ENCODE data around the gene KCNA2. TPM values are rescaled to one million over a fixed set of nuclear protein-coding genes. Genes with fewer than 3 reads are reported as not detected.

The KCNA2 gene
- 0.52 TPM for polyA plus RNA-seq (ENCODE audit: insufficient read length)

DNA sequence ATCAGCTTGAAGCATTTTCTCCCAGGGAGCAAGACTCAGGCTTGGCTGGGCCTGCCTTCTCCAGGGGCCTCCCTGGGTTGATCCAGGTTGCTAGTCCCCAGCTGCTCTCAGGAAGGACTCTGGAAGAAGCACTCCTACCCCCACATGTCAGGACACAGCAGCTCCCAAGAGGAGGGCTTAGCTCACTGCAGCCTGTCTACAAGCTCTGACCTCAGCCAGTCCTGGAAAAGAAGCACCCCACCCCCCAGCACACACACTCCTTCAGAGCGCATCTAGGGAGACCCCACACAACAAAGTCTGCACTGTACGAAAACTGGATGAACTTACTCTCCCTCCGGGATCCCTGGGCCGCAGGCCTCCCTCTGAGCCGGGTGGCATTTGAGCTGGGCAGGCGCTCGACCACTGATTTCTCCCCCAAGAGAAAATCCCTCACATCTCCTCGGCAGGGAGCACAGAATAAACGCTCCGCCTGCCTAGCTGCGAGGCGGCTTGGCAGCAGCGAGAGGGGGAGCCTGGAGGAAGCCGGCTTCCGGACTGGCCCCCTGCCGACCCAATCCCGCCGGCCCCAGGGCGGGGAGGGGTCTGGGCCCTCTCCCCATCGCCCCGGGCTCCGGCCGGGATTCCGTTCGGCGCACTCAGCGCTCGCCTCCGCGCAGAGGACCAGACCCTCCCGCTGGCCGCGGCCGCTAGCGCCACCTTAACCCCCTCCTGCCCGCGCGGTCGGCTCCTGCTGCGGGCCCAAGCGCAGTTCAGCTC, at the start of gene KCNA2:
Gene KCNA2, minus strand, starts transcription at position 458 of the 756 bp plus-strand sequence. CDS start 1,576 bp downstream, outside the sequence.
- DNase-seq: peak; percentile 49

DNA sequence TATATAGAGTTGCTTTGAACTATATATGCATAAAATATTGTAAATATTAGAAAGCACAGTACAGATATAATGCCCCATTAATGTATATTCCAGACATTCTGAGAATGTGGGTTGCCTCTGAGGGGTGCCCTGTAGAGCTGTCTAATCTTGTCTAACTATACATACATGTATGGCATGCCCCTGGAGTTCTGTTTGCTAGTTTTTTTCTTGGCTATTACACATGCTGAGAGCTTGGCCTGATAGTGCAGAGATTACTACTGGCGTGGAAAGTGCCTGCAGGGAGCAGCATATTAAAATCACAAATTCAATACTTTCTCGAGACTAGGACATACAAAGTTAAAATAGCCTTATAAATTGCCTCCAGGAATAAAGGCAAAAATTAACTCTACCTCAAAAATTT, 44.5 kb upstream of the KCNA2 start:
- DNase-seq: no peak

DNA sequence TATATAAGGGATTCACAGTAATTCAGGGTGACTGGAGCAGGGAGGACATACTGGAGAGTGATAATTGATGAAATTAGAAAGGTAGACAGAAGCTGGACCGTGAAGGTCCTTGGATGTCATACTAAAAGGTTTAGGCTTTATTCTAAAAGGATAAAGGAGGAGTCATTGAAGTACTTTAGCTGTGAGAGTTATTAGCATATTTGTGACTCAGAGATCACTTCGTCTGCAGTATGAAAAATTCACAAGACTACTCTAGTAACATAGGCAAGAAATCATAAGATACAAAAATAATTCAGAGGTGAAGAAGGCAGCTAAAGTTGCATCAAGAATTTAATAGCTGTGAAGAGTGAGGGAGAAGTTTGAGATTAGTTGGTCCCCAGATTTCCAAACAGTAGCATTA, 42.3 kb upstream of the KCNA2 start:
- DNase-seq: no peak

DNA sequence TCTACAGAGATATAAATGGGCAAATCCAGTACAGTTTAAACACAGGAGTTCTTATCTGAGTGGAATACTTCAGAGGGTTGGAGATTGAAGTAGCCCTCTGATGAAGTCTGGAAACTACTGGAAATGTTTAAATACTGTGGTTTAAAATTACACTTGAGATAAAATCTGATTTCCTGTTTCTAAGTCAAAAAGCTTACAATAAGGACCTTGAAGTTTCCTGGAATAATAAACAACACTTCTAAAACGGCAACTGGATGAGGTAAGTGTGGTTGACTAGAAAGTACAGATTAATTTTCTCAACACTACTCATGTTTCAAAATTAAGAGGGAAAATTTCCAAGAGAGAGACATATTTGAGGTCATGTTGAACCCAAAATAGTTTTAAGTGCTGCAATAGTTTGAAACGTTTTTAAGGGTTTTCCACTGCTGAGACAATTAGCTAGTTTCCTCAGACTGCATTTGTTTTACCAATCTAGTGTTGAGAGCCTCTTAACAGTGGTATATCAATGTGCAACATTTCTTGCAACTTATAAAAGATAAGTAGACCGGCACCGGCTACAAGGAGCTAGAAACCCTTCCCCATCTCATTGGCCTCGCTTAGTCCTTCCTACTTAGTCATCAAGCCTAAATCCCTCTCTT, 41.2 kb upstream of the KCNA2 start:
- no peak for DNase-seq

DNA sequence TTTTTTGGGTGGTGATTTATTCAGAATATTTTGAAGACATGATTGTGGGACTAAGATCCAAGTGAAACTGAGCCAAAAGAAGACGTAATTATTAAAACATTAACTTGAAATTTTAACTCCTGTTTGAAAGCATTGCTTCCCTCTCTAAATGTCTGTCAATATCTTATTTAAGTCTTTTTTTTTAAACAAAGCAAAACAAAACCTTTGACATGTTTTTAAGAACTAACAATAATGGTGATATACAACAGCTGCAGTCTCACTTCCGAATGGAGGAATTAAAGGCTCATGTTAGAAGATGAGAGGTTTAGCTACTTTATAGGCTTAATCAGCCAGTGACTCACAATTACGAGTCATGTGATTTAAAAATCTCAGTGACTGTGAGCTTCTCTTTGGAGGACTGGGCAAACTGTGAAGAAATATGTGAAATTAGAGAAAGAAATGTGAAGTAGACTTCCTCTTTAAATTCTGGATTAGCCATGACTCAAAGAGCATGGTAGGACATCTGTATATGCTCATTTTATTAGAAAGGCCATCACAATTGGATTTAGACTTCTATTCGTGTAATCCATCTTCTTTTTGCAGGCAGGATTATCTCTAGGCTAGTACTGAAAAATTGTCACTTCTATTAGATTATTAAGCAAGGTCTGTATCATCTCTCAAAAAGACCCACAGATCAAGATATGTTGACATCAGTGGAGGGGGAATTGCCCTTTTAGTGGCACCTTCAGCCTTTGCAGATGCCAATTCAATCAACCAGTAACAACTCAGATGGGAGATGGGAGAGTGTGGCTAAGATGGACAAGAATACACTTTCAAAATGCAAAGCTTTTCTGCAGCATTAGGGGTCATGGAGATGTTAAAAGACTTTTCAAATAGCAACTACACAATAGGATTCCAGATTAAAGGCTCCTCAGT, 39.9 kb upstream of the KCNA2 start:
- no peak for DNase-seq

DNA sequence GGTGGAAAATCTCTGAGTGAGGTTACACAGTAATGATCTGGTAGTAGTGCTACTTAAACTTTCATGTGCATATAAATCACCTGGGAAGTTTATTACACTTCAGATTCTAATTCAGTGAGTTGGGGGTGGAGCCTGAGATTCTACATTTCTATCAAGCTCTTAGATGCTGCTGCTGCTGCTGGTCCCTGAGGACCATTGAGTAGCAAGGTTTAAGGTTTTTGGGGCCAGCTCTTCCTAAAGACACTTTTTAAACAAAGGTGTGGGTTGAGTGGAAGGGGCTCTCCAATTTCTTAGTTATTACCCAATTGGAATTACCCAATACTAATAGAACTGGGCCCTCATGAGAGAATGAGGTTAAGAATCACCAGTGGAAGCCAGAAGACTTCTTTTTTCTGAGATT, 39.1 kb upstream of the KCNA2 start:
- DNase-seq: no peak

DNA sequence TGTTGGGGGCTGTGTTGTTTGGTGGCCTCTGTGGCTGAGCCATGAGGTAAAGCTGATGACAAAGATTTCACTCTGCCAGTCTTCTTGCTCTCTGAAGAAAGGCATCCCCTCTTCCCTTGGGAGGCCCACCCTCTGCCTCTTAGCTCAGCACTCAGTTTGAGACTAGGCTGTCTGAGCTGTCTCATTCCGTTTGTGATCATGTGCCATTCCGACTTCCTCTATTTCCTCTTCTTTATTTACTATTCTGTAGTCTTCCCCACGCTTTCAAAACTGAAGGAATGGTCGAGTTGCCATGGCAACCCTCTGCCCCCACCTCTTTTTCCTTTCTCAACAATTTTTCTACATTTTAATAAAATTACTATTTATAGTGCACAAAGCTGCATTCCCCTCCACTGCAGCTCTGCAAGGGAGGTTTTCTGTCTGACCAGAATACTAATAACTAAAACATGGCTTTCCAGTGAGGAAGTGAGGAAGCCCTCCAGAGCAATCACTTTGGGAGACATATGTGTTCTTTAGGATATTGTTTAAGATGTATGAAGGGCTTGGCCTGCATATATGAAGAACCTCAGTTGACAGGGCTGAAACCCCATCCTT, 37.8 kb upstream of the KCNA2 start:
- no peak for DNase-seq

DNA sequence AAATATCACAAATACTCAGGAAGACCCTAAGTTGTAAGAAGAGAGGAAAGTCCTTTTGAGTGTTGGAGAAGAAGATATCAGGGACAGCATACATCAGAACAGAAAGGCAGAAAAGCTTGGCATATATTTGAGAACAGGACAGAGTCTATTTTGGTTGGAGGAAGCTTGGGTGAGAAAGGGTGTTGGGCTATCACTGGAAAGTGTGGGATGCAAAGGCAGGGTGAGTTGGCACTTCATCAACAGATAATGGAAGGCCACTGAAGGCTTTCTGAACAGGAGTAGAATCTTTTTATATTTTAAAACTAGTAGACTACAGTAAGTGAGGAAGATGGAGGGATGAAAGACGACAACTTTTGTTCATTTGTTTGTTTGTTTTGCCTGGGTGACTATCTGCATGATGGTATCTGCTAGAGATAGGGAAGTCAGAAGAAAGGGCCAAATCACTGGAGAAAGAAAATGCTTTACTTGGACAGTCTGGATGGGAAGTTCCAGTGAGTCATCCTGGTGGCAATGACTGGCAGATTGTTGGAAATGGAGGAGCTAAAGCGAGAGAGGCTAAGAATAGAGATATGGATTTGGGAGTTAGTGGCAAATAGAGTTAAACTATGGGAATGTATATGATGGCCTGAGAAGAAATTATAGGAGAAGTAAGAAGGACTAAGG, 33.7 kb upstream of the KCNA2 start:
- no peak for DNase-seq

DNA sequence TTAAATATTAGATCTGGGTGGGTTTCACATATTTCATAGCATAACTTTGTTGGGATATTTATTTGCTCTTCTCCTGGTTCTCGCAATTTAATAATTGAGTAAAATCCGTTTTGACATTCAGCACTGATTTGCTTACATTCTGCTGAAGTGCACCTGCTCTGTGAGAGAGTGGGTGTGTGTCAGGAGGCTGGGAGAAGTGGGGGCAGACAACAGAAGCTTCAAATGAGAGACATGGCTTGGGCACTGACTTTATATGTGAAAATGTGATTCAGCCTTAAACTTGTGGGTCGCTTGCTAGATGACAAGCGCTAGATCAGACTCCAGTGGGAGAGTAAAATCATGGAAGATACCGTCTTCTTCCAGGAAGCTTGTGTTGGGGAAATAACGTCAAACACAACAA, 32.4 kb upstream of the KCNA2 start:
- no peak for DNase-seq

DNA sequence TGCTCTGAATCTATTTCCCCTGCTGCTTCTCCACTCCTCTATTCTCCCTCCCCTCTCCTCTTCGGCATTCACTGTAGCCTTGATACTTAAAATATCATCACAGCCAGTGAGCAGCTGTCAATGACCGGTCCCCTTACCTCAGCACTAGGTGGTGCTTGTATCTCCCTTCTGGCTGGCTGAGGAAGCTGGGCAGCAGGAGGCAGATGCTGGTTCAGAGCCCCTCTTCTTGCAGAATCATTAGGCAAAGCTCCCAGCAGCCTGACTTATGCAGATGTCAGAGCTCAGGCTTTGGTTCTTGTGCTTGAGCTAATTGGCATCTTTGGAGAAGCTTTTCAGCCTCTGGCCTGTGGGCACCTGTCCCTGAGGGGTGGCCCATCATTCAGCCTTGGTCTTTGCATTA, 31.9 kb upstream of the KCNA2 start:
- DNase-seq: no peak

DNA sequence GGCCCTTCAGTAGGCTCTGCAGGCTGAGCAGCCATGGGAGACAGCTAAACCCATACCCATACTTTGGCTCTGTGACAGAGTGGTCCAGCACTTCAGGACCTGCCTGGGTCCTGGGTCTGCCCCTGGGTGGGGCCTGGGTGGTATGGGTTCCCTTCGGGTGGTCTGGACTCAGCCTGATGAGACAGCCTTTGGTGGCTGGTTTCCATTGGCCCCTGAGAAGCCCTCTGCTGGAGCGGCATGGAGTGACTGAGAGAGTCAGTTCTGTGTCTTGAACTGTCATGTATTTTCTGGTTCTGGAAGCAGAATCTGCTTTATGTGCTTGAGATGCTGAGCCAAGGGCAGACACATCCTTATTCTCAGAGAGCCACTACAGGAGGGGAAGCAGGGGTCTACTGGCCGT, 31.3 kb upstream of the KCNA2 start:
- DNase-seq: no peak

DNA sequence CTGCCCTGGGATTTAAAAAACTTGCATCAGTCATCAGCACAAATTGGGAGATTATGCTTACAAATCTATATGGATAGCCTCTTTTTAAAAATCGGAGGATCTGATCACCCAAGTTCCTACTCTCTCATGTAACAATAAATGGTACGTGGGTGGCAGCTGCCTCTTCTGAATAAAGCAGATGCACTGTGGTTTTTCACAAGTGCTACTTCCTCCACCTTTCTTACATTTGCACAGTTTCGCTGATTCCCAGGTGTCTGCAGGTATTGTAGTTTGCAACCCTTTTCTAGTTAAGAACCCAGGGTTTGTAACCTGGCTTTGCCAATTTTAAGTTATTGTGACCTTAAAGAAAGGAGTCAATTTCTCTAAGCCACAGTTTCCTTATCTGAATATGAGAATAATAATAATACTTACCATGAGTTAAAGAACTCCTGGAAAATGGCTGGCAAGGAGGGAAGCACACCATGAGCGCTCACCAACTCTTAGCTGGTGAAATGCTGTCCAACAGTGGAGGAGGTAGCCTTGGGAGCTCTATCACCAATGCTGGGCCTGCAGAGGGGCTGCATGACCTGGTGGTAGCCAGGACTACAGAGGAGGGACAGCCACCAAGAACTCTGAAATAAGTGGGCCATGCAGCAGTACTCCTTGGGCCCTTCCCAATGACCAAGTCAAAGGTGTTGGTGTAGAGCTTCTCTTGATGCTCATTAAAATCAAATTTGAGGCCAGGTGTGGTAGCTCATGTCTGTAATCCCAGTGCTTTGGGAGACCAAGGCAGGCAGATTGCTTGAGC, 30.2 kb upstream of the KCNA2 start:
- no peak for DNase-seq

DNA sequence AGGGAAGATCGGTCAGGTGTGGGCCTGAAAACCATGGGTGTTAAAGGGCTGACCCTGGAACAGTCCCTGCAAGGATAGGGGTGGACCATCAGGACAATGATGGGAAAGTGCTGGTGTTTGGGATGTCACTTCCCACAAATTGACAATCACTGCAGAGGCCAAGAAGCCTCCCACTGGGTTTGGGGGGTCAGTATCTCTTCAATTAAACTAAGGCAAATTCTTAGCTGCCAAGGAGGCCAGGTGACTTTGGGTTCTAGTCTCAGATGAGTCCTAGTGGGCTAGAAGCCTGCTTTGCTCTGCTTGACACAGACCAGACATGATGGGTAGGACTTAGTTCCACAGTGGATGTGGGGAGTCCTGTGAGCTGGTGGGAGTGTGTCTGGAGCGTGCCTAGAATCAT, 29.3 kb upstream of the KCNA2 start:
- no peak for DNase-seq

DNA sequence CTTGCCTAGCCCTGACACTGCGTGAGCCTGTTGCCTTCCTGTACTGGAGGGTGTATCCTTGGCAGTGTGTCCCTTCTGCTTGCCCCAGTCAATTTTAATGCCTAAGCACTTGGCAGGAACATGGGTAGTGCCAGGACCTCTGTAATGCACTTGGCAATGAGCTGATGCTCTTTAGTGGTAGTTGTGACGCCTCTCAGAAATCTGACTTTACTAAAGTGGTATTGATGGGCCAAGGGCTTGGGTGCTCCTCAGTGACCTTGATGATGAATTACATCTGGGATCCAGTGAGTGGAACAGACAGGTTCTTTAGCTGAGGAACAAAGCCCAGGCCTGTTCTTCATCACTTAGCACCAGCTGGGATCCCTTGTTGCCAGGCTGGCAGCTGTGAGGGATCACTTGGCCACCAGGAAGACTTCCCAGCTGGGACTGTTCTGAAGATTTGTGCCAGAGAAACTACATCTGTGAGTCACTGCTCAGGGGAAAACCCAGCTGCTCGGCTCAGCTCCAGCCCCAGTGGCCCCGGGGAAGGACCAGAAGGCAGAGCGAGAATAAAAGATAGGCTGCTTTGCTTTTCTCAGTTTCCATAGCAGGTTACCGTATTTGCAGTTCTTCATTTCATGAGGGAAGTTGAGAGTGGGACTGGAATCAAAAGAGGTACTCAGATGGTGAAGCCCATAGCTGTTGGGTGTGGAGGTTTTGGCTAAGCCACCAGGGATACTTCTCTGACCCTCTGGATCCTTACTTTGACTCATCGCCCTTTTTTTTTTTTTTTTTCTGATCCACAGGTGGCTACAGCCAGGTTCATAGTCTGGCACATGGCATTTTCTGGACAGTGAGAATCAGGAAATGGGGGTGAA, 28.5 kb upstream of the KCNA2 start:
- DNase-seq: peak; percentile 62

DNA sequence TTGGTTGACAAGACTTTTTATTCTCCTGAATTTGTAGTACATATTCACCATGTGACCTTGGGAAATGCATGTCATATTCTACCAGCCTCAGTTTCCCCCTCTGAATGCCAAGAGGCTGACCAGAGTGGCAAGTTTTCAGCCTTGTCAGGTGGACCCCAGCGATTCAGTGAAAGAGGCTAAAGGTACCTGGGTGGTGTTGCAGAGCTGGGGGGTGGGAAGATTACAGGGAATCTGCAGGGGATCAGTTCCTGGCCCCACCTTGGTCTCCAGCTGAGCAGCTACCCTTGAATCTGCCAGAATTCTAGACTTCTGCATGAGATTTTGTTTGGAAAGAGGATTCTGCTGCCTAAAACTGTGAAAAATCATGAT, 27.9 kb upstream of the KCNA2 start:
- no peak for DNase-seq

DNA sequence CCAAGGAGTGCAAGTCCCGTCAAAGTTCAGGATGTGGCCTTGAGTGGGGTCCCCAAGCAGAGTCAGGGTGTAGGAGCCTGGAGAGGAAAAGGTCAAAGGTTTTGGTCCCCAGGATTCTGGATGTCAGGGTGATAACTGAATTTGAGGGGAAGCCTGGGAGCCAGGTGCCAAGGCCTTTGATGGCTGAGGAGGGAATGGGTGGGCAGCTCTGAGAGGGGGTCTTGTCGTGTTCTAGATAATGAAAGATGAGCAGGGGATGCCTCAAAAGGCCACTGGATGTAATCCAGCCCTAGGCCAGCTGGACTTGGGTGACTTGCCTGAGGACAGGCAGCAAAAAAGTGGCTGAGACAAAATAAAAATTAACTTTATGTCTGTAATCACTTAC, 27.5 kb upstream of the KCNA2 start:
- DNase-seq: no peak

DNA sequence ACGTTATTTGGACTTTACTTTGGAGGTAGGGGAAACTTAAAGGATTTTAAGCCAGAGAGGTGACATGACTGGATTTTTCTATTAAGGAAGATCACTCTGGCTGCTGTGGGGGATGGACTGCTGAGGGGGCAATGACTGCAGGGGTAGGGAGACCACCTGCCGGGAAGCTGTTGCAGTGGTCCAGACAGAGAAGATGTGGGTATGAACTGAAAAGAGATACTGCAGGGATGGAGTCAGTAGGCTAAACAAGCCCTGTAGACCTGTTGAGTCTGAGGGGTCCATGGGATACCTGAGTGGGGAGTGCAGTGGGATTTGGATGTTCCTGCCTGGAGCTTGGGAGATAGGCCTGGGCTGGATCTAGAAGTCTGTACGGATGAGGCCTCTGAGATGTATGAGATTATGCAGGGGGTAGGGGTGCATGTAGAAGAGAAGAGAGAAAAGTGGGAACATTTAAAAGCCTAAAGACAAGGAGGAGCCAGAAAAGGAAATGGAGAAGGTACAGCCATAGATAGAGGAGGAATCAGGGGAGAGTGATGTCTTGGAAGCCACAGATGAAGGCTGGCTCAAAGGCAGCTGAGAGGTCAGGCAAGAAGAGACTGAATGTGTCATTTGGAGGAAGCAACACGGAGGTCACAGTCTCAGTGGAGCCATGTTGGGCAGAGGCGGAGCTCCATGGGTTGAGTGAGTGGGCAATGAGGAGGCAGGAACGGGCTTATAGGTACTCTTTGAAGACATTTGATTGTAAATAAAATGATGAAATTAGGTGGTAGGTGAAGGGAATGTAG, 25.9 kb upstream of the KCNA2 start:
- DNase-seq: no peak

DNA sequence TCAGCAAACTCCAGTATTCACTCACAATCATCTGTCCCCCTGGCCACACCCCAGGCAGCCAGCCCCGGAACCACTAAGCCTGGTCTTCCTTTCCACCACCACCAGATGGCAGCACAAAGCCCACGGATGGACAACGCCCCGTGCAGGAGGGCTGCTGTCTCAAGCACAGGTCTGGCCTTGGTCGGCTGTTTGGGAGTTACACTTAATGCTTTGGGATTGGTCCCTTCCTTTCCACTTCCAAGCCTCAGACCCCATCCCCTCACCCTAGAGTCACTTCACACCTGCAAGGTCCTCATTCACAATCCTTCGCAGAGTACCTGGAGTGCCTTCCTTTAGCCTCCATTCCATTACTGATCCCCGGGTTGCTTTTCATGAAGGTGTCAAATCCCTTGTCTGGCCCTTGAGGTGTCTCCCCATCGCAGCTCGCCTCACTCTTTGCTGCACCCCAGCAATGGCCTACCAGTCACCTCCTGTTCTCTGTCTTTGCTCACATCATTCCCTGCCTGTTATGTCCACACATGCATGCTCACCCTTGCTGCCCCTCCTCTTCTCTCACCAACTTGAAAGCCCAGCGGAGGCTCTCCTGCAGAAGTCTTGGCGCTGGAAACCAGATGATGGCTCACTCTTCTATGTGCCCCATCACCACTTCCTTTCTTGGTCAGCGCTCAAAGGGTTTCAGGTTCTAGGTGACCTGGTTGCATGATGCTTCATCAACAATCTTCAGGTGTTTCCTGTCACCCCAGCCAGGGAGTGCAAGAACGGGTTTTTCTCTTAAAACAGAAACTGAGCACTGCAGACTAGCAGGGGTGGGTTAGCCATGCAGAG, 24.9 kb upstream of the KCNA2 start:
- no peak for DNase-seq
